K562 (cell line): ENCODE results near the gene ICAM1. TPM values are rescaled to one million over a fixed set of nuclear protein-coding genes. Genes with fewer than 3 reads are reported as not detected.
A peak's percentile ranks its signal among the peaks of the same experiment; 100 is the strongest.

Experiments
- HDAC1 ChIP-seq, 2 experiments: fragments of 450-650 bp; IDR thresholded peaks; 2 replicates each; pipeline ENCODE4 v1.6.1; 2016 to 2017; ENCODE audit warnings: inconsistent platforms in 1 of 2, mild to moderate bottlenecking in 1 of 2, moderate library complexity in 1 of 2
- ID3 ChIP-seq, 2 experiments: fragments of 250-450 bp in 1 of 2; fragments of 450-650 bp in 1 of 2; sonication (Bioruptor Pico) in 1 of 2; IDR thresholded peaks; 2 replicates each; pipeline versions ENCODE4 v1.6.1 to v1.8.0; 2016 to 2021; ENCODE audit warnings: mild to moderate bottlenecking in 2 of 2, moderate library complexity in 2 of 2, missing compliant biosample characterization in 1 of 2, missing genetic modification characterization in 1 of 2
- TGIF2 ChIP-seq: sonication (generic); formaldehyde crosslinking; IDR thresholded peaks from 2 replicates; pipeline ENCODE4 v1.8.1; 2022; ENCODE audit warnings: mild to moderate bottlenecking, missing genetic modification reagents, moderate library complexity
- ZNF668 ChIP-seq: fragments of 250-450 bp; sonication (Bioruptor Pico); IDR thresholded peaks from 2 replicates; pipeline ENCODE4 v1.8.0; 2022; ENCODE audit warnings: mild to moderate bottlenecking, inconsistent platforms
- polyA plus RNA-seq, 8 experiments: library from polyadenylated mRNA; depleted of rRNA in 4 of 8; stranded (reverse) in 5 of 8; unstranded in 3 of 8; fragments of >200 nt; fragmentation: Nextera tagmentation in 2 of 8; fragmentation: Illumina TruSeq in 1 of 8; extraction: Ambion mirVana in 2 of 8; extraction: Trizol in 1 of 8; gene quantifications; 2 replicates each; pipeline versions ENCODE4 v1.2.1 to v1.2.3, GENCODE V29; 2011 to 2014; ENCODE audit warnings: inconsistent platforms in 1 of 8, missing spikeins in 1 of 8
- total RNA-seq, 7 experiments: library from RNA; depleted of rRNA in 6 of 7; stranded (reverse); fragments of >200 nt in 6 of 7; fragmentation: Illumina TruSeq in 2 of 7; extraction: Trizol in 2 of 7; gene quantifications; 2 replicates each; pipeline versions ENCODE4 v1.2.1 to v1.2.3, GENCODE V29; 2011 to 2021; ENCODE audit warnings: low replicate concordance in 1 of 7
- TF ChIP-seq, protein P1 (sequence below): fragments of 450-650 bp; IDR thresholded peaks from 2 replicates; pipeline ENCODE4 v1.6.1; 2016; ENCODE audit warnings: mild to moderate bottlenecking, moderate library complexity
- TF ChIP-seq, protein P2 (sequence below), 3 experiments: fragments of 200-800 bp in 1 of 3; fragments of 250-450 bp in 1 of 3; fragments of 450-650 bp in 1 of 3; sonication (Bioruptor Pico) in 1 of 3; sonication (Bioruptor generic) in 1 of 3; formaldehyde crosslinking in 1 of 3; IDR thresholded peaks; 2 replicates each; pipeline versions ENCODE4 v1.6.1 to v1.8.0; 2016 to 2022; ENCODE audit warnings: mild to moderate bottlenecking in 2 of 3, missing genetic modification characterization in 2 of 3, missing compliant biosample characterization in 1 of 3, moderate library complexity in 1 of 3

Gene ICAM1
- total and polyA plus RNA-seq, 9 of the 15 experiments (the other 6 are each of a cell fraction or from before 2014, with no cell fraction given): 2.3 to 24.4 (median 13.4) TPM

DNA sequence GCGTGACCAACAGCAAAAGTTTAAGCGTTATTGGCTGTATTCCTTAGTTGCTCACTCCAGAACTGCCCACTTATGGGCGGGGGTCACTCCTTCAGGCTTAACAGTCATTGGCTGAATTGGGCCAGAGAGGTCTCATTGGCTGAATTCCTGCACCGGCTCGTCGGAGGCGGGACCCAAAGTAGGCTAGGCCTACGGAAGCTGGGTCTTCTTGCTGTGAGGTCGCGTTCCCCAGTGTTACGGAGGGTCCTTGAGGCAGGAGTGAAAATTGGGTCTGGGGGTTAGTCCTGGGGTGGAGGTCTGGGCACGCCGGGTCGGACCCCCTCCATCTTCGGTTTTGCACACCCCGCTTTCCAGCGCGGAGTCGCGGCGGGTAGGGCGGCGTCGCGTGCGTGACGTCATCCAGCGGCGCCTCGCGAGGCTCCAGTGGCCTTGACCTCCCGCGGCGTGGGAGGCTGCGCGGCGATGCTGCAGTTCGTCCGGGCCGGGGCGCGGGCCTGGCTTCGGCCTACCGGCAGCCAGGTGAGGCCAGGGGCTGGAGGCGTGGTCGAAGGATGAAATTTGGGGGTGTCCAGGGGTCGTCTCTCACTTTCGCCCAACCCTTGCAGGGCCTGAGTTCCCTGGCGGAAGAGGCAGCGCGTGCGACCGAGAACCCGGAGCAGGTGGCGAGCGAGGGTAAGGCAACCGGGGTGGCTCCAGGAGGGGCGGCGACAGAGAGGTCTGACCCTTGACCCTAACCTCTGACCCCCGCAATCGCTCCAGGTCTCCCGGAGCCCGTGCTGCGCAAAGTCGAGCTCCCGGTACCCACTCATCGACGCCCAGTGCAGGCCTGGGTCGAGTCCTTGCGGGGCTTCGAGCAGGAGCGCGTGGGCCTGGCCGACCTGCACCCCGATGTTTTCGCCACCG, 18.9 kb upstream of the ICAM1 start, which contains the start of gene MRPL4 (continued):
- TF ChIP-seq, protein P1, sequence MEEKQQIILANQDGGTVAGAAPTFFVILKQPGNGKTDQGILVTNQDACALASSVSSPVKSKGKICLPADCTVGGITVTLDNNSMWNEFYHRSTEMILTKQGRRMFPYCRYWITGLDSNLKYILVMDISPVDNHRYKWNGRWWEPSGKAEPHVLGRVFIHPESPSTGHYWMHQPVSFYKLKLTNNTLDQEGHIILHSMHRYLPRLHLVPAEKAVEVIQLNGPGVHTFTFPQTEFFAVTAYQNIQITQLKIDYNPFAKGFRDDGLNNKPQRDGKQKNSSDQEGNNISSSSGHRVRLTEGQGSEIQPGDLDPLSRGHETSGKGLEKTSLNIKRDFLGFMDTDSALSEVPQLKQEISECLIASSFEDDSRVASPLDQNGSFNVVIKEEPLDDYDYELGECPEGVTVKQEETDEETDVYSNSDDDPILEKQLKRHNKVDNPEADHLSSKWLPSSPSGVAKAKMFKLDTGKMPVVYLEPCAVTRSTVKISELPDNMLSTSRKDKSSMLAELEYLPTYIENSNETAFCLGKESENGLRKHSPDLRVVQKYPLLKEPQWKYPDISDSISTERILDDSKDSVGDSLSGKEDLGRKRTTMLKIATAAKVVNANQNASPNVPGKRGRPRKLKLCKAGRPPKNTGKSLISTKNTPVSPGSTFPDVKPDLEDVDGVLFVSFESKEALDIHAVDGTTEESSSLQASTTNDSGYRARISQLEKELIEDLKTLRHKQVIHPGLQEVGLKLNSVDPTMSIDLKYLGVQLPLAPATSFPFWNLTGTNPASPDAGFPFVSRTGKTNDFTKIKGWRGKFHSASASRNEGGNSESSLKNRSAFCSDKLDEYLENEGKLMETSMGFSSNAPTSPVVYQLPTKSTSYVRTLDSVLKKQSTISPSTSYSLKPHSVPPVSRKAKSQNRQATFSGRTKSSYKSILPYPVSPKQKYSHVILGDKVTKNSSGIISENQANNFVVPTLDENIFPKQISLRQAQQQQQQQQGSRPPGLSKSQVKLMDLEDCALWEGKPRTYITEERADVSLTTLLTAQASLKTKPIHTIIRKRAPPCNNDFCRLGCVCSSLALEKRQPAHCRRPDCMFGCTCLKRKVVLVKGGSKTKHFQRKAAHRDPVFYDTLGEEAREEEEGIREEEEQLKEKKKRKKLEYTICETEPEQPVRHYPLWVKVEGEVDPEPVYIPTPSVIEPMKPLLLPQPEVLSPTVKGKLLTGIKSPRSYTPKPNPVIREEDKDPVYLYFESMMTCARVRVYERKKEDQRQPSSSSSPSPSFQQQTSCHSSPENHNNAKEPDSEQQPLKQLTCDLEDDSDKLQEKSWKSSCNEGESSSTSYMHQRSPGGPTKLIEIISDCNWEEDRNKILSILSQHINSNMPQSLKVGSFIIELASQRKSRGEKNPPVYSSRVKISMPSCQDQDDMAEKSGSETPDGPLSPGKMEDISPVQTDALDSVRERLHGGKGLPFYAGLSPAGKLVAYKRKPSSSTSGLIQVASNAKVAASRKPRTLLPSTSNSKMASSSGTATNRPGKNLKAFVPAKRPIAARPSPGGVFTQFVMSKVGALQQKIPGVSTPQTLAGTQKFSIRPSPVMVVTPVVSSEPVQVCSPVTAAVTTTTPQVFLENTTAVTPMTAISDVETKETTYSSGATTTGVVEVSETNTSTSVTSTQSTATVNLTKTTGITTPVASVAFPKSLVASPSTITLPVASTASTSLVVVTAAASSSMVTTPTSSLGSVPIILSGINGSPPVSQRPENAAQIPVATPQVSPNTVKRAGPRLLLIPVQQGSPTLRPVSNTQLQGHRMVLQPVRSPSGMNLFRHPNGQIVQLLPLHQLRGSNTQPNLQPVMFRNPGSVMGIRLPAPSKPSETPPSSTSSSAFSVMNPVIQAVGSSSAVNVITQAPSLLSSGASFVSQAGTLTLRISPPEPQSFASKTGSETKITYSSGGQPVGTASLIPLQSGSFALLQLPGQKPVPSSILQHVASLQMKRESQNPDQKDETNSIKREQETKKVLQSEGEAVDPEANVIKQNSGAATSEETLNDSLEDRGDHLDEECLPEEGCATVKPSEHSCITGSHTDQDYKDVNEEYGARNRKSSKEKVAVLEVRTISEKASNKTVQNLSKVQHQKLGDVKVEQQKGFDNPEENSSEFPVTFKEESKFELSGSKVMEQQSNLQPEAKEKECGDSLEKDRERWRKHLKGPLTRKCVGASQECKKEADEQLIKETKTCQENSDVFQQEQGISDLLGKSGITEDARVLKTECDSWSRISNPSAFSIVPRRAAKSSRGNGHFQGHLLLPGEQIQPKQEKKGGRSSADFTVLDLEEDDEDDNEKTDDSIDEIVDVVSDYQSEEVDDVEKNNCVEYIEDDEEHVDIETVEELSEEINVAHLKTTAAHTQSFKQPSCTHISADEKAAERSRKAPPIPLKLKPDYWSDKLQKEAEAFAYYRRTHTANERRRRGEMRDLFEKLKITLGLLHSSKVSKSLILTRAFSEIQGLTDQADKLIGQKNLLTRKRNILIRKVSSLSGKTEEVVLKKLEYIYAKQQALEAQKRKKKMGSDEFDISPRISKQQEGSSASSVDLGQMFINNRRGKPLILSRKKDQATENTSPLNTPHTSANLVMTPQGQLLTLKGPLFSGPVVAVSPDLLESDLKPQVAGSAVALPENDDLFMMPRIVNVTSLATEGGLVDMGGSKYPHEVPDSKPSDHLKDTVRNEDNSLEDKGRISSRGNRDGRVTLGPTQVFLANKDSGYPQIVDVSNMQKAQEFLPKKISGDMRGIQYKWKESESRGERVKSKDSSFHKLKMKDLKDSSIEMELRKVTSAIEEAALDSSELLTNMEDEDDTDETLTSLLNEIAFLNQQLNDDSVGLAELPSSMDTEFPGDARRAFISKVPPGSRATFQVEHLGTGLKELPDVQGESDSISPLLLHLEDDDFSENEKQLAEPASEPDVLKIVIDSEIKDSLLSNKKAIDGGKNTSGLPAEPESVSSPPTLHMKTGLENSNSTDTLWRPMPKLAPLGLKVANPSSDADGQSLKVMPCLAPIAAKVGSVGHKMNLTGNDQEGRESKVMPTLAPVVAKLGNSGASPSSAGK: peak; percentile 95
- TF ChIP-seq HDAC1 (IDR thresholded peaks at IDR 0.05) (peak in 1 of 2 experiments; percentile 99; a peak in 3 of 4 replicates), ID3 (CRISPR knock-in tag; IDR thresholded peaks at IDR 0.05) (no peak), ID3 (tag; IDR thresholded peaks at IDR 0.05) (peak; percentile 83), ZNF668 (CRISPR knock-in tag) (0 out of 2 replicates have a peak, but pooled peaks have one; percentile 54), TGIF2 (CRISPR knock-in tag) (0 out of 2 replicates have a peak, but pooled peaks have one; percentile 55)
- TF ChIP-seq, protein P2, sequence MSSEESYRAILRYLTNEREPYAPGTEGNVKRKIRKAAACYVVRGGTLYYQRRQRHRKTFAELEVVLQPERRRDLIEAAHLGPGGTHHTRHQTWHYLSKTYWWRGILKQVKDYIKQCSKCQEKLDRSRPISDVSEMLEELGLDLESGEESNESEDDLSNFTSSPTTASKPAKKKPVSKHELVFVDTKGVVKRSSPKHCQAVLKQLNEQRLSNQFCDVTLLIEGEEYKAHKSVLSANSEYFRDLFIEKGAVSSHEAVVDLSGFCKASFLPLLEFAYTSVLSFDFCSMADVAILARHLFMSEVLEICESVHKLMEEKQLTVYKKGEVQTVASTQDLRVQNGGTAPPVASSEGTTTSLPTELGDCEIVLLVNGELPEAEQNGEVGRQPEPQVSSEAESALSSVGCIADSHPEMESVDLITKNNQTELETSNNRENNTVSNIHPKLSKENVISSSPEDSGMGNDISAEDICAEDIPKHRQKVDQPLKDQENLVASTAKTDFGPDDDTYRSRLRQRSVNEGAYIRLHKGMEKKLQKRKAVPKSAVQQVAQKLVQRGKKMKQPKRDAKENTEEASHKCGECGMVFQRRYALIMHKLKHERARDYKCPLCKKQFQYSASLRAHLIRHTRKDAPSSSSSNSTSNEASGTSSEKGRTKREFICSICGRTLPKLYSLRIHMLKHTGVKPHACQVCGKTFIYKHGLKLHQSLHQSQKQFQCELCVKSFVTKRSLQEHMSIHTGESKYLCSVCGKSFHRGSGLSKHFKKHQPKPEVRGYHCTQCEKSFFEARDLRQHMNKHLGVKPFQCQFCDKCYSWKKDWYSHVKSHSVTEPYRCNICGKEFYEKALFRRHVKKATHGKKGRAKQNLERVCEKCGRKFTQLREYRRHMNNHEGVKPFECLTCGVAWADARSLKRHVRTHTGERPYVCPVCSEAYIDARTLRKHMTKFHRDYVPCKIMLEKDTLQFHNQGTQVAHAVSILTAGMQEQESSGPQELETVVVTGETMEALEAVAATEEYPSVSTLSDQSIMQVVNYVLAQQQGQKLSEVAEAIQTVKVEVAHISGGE (CRISPR knock-in tag; IDR thresholded peaks at IDR 0.05): peak in 1 of 3 experiments; percentile 58; a peak in 1 of 6 replicates
